HepG2 (cell line): ENCODE measurements around the gene CERS6. TPM values are rescaled to one million over a fixed set of nuclear protein-coding genes. Genes with fewer than 3 reads are reported as not detected.
A peak's percentile ranks its signal among the peaks of the same experiment; 100 is the strongest.

Source experiments
- ATAC-seq: fragments of 200-7000 bp; cut with Tn5 transposase; 3 replicates; pipeline ENCODE4 v1.9.1; 2020; ENCODE audit warnings: mild to moderate bottlenecking, moderate library complexity
- BruUV-seq: library from RNA; stranded (reverse); fragments of 400-500 nt; replicated peaks from 2 replicates; lab custom pipeline; 2021; lab: Mats Ljungman, UMichigan
- CTCF ChIA-PET: fragments of 300-600 bp; formaldehyde crosslinking; extraction: SDS; loops from one replicate; lab custom pipeline; 2021; ENCODE audit warnings: low total read pairs, inconsistent platforms, low intra/inter-chr PET ratio; lab: Yijun Ruan, JAX
- POLR2A ChIA-PET: fragments of 350-600 bp; sonication (Branson Sonifier 250); formaldehyde crosslinking; loops from one replicate; lab custom pipeline; 2020; ENCODE audit warnings: antibody characterized with exemption, inconsistent platforms; lab: Yijun Ruan, JAX
- DNase-seq: peaks from one replicate; pipeline ENCODE4 v3.0.0-alpha.2; 2015; ENCODE audit warnings: low spot score
- FAIRE-seq: peaks from 3 replicates; lab custom pipeline; 2011; peaks lifted over from hg19 to GRCh38; lab: Jason Lieb, UNC
- H2AFZ ChIP-seq: one replicate; pipeline ENCODE4 v1.6.1; 2011; ENCODE audit warnings: low read length, inconsistent platforms
- H3K27ac ChIP-seq: fragments of 300-600 bp; 3 replicates; pipeline ENCODE4 v1.8.0; 2011; ENCODE audit warnings: mixed run types, mild to moderate bottlenecking, mixed read lengths, low read length, inconsistent platforms; ENCODE audit not compliant: insufficient read depth; ENCODE audit errors: extremely low read length
- H3K27me3 ChIP-seq, 2 experiments: fragments of 200-600 bp in 1 of 2; 2 replicates in 1 of 2; 3 replicates in 1 of 2; pipeline versions ENCODE4 v1.6.0 to v1.8.0; 2011; ENCODE audit warnings: low read length in 2 of 2, mild to moderate bottlenecking in 2 of 2, moderate library complexity in 2 of 2, inconsistent platforms in 1 of 2; ENCODE audit not compliant: insufficient read depth in 2 of 2, control insufficient read depth in 1 of 2
- H3K36me3 ChIP-seq, 2 experiments: fragments of 200-600 bp in 1 of 2; replicated peaks in 1 of 2; 2 replicates in 1 of 2; 3 replicates in 1 of 2; pipeline versions ENCODE4 v1.5.1 to v1.8.0; 2011; ENCODE audit warnings: low read length in 2 of 2, inconsistent platforms in 1 of 2; ENCODE audit not compliant: insufficient read depth in 2 of 2, control insufficient read depth in 1 of 2
- H3K4me1 ChIP-seq: 2 replicates; pipeline ENCODE4 v1.5.1; 2012; ENCODE audit warnings: low read length, inconsistent platforms; ENCODE audit not compliant: insufficient read depth
- H3K4me2 ChIP-seq: 2 replicates; pipeline ENCODE4 v1.6.0; 2011; ENCODE audit warnings: low read depth, low read length, inconsistent platforms
- H3K4me3 ChIP-seq, 3 experiments: fragments of 200-600 bp in 1 of 3; sonication (generic), shearing (Covaris generic) in 1 of 3; replicated peaks in 1 of 3; 2 replicates each; pipeline ENCODE4 v1.5.1; 2011 to 2016; ENCODE audit warnings: low read length in 3 of 3, inconsistent platforms in 2 of 3, low read depth in 2 of 3, mild to moderate bottlenecking in 2 of 3, control low read depth in 1 of 3, mixed read lengths in 1 of 3; ENCODE audit not compliant: insufficient read depth in 1 of 3
- H3K79me2 ChIP-seq: one replicate; pipeline ENCODE4 v1.6.1; 2011; ENCODE audit warnings: low read length, inconsistent platforms; ENCODE audit not compliant: insufficient read depth
- H3K9ac ChIP-seq: 2 replicates; pipeline ENCODE4 v1.6.0; 2011; ENCODE audit warnings: mild to moderate bottlenecking, low read depth, low read length, inconsistent platforms; ENCODE audit not compliant: insufficient read depth
- H3K9me3 ChIP-seq: 2 replicates; pipeline ENCODE4 v1.5.1; 2012; ENCODE audit warnings: mild to moderate bottlenecking, low read length
- H4K20me1 ChIP-seq: 2 replicates; pipeline ENCODE4 v1.6.0; 2011; ENCODE audit warnings: inconsistent platforms, mild to moderate bottlenecking, low read length, moderate library complexity; ENCODE audit not compliant: insufficient read depth
- MTF2 ChIP-seq: sonication (generic); formaldehyde crosslinking; IDR thresholded peaks from 2 replicates; pipeline ENCODE4 v1.5.0; 2020; ENCODE audit warnings: missing genetic modification reagents, borderline replicate concordance
- SMC3 ChIP-seq: IDR thresholded peaks from 2 replicates; pipeline ENCODE4 v1.6.1; 2011; ENCODE audit warnings: low read length, improper control_type of control experiment
- STAG1 ChIP-seq: sonication (generic); formaldehyde crosslinking; IDR thresholded peaks from 2 replicates; pipeline ENCODE4 v1.4.0; 2020; ENCODE audit warnings: missing genetic modification reagents
- TCF7 ChIP-seq: sonication (generic); IDR thresholded peaks from 2 replicates; pipeline ENCODE4 v1.6.1; 2016; ENCODE audit warnings: antibody characterized with exemption, low read depth
- WGBS: methylation state at CpG from one replicate; pipeline ENCODE4 v1.1.6; 2017; ENCODE audit warnings: low lambda C conversion rate; 5-methylcytosine and 5-hydroxymethylcytosine counted together
- in situ Hi-C: cut with HindIII; loops from 2 replicates; pipeline ENCODE4 v1.10.0; 2017; ENCODE audit warnings: low pct_unique_long_range_greater_than_20kb; ENCODE audit not compliant: extremely low pct_ligation_motif_present
- intact Hi-C: fragments of 100-400 bp; cut with micrococcal nuclease; formaldehyde crosslinking; loops from one replicate; pipeline ENCODE4 v1.10.0; 2022; ENCODE audit not compliant: unreplicated experiment
- polyA plus RNA-seq, 8 experiments: library from polyadenylated mRNA; depleted of rRNA in 3 of 8; stranded (reverse) in 7 of 8; unstranded in 1 of 8; fragments of >200 nt; fragmentation: Illumina TruSeq in 4 of 8; extraction: Trizol in 4 of 8; gene quantifications; 2 replicates each; pipeline versions ENCODE4 v1.2.1 to v1.2.3, GENCODE V29; 2011 to 2016; ENCODE audit warnings: low read depth in 4 of 8, missing spikeins in 1 of 8, mixed read lengths in 1 of 8; ENCODE audit not compliant: insufficient read depth in 1 of 8
- total RNA-seq, 5 experiments: library from RNA; depleted of rRNA; stranded (reverse); fragments of >200 nt; fragmentation: Illumina TruSeq; extraction: Trizol; gene quantifications; 2 replicates each; pipeline ENCODE4 v1.2.3, GENCODE V29; 2016; ENCODE audit warnings: low read depth in 1 of 5
- TF ChIP-seq, protein P1 (sequence below): sonication (generic); formaldehyde crosslinking; IDR thresholded peaks from 2 replicates; pipeline ENCODE4 v1.5.0; 2020; ENCODE audit warnings: mild to moderate bottlenecking, missing genetic modification reagents, moderate library complexity
- TF ChIP-seq, protein P2 (sequence below): sonication (generic); formaldehyde crosslinking; IDR thresholded peaks from 2 replicates; pipeline ENCODE4 v1.4.0; 2020; ENCODE audit warnings: missing genetic modification reagents
- TF ChIP-seq, protein P3 (sequence below): sonication (generic); formaldehyde crosslinking; IDR thresholded peaks from 2 replicates; pipeline ENCODE4 v1.4.0; 2020; ENCODE audit warnings: low read depth, missing genetic modification reagents

CERS6 gene
- total and polyA plus RNA-seq, 2 of the 13 experiments (the other 11 are each of a cell fraction or from before 2014, with no cell fraction given): 10.1 to 20.3 TPM

- peaks cover 11% of the 10 kb centered on the region for H3K9me3 ChIP-seq
- DNase-seq: no peak
- no peak overlapping the region for H3K4me2 ChIP-seq
- no TSS peak for BruUV-seq
- no peaks in the 10 kb centered on the region for H3K79me2 ChIP-seq
- ATAC-seq: peak; percentile 74
- H3K36me3 ChIP-seq: no peaks in the 10 kb centered on the region
- H4K20me1 ChIP-seq: no peaks in the 10 kb centered on the region
- peak; percentile 44; the same call in 1 of the 2 replicates for TF ChIP-seq SMC3
- TF ChIP-seq, protein P1, sequence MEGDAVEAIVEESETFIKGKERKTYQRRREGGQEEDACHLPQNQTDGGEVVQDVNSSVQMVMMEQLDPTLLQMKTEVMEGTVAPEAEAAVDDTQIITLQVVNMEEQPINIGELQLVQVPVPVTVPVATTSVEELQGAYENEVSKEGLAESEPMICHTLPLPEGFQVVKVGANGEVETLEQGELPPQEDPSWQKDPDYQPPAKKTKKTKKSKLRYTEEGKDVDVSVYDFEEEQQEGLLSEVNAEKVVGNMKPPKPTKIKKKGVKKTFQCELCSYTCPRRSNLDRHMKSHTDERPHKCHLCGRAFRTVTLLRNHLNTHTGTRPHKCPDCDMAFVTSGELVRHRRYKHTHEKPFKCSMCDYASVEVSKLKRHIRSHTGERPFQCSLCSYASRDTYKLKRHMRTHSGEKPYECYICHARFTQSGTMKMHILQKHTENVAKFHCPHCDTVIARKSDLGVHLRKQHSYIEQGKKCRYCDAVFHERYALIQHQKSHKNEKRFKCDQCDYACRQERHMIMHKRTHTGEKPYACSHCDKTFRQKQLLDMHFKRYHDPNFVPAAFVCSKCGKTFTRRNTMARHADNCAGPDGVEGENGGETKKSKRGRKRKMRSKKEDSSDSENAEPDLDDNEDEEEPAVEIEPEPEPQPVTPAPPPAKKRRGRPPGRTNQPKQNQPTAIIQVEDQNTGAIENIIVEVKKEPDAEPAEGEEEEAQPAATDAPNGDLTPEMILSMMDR (CRISPR knock-in tag): peak; percentile 49
- TF ChIP-seq STAG1: peak; percentile 63
- no peak for TF ChIP-seq MTF2
- H3K4me3 ChIP-seq: no peak overlapping the region
- in situ Hi-C loops (no loop called here), intact Hi-C loops (no loop called here)
- ChIA-PET POLR2A (no interaction called here), CTCF (no interaction called here)
- FAIRE-seq: no peak
- H3K9ac ChIP-seq: no peak overlapping the region
- no peak overlapping the region for H2AFZ ChIP-seq
- no peaks in the 10 kb centered on the region for H3K4me1 ChIP-seq
- no peak overlapping the region for H3K27ac ChIP-seq
- peaks cover 0 to 25% of the 10 kb centered on the region in 2 experiments; a peak in 3 of 5 replicates for H3K27me3 ChIP-seq
These were observed 12.3 kb upstream of the CERS6 start for GRCh38 chr2:168443818-168444217.

GRCh38 chr2:168445960-168446359, 10.1 kb upstream of the CERS6 start:
- Histone ChIP-seq H3K4me2 (no peak overlapping the region), H3K4me1 (no peaks in the 10 kb centered on the region), H3K9ac (no peak overlapping the region), H3K4me3 (no peak overlapping the region), H3K36me3 (no peaks in the 10 kb centered on the region), H3K9me3 (peaks cover 11% of the 10 kb centered on the region), H4K20me1 (no peaks in the 10 kb centered on the region), H3K27ac (no peak overlapping the region), H3K27me3 (peaks cover 0 to 9% of the 10 kb centered on the region in 2 experiments; a peak in 2 of 5 replicates), H2AFZ (no peak overlapping the region), H3K79me2 (no peaks in the 10 kb centered on the region)
- ChIA-PET CTCF (no interaction called here), POLR2A (no interaction called here)
- in situ Hi-C loops: no loop called here
- no TSS peak for BruUV-seq
- DNase-seq: no peak
- WGBS: 57% methylated on average over 2 of the region's 2 CpGs
- no peak for ATAC-seq
- intact Hi-C loops: no loop called here
- no peak for FAIRE-seq
- TF ChIP-seq, protein P2, sequence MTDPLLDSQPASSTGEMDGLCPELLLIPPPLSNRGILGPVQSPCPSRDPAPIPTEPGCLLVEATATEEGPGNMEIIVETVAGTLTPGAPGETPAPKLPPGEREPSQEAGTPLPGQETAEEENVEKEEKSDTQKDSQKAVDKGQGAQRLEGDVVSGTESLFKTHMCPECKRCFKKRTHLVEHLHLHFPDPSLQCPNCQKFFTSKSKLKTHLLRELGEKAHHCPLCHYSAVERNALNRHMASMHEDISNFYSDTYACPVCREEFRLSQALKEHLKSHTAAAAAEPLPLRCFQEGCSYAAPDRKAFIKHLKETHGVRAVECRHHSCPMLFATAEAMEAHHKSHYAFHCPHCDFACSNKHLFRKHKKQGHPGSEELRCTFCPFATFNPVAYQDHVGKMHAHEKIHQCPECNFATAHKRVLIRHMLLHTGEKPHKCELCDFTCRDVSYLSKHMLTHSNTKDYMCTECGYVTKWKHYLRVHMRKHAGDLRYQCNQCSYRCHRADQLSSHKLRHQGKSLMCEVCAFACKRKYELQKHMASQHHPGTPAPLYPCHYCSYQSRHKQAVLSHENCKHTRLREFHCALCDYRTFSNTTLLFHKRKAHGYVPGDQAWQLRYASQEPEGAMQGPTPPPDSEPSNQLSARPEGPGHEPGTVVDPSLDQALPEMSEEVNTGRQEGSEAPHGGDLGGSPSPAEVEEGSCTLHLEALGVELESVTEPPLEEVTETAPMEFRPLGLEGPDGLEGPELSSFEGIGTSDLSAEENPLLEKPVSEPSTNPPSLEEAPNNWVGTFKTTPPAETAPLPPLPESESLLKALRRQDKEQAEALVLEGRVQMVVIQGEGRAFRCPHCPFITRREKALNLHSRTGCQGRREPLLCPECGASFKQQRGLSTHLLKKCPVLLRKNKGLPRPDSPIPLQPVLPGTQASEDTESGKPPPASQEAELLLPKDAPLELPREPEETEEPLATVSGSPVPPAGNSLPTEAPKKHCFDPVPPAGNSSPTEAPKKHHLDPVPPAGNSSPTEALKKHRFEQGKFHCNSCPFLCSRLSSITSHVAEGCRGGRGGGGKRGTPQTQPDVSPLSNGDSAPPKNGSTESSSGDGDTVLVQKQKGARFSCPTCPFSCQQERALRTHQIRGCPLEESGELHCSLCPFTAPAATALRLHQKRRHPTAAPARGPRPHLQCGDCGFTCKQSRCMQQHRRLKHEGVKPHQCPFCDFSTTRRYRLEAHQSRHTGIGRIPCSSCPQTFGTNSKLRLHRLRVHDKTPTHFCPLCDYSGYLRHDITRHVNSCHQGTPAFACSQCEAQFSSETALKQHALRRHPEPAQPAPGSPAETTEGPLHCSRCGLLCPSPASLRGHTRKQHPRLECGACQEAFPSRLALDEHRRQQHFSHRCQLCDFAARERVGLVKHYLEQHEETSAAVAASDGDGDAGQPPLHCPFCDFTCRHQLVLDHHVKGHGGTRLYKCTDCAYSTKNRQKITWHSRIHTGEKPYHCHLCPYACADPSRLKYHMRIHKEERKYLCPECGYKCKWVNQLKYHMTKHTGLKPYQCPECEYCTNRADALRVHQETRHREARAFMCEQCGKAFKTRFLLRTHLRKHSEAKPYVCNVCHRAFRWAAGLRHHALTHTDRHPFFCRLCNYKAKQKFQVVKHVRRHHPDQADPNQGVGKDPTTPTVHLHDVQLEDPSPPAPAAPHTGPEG (CRISPR knock-in tag): no peak
- TF ChIP-seq TCF7: no peak
- TF ChIP-seq, protein P3, sequence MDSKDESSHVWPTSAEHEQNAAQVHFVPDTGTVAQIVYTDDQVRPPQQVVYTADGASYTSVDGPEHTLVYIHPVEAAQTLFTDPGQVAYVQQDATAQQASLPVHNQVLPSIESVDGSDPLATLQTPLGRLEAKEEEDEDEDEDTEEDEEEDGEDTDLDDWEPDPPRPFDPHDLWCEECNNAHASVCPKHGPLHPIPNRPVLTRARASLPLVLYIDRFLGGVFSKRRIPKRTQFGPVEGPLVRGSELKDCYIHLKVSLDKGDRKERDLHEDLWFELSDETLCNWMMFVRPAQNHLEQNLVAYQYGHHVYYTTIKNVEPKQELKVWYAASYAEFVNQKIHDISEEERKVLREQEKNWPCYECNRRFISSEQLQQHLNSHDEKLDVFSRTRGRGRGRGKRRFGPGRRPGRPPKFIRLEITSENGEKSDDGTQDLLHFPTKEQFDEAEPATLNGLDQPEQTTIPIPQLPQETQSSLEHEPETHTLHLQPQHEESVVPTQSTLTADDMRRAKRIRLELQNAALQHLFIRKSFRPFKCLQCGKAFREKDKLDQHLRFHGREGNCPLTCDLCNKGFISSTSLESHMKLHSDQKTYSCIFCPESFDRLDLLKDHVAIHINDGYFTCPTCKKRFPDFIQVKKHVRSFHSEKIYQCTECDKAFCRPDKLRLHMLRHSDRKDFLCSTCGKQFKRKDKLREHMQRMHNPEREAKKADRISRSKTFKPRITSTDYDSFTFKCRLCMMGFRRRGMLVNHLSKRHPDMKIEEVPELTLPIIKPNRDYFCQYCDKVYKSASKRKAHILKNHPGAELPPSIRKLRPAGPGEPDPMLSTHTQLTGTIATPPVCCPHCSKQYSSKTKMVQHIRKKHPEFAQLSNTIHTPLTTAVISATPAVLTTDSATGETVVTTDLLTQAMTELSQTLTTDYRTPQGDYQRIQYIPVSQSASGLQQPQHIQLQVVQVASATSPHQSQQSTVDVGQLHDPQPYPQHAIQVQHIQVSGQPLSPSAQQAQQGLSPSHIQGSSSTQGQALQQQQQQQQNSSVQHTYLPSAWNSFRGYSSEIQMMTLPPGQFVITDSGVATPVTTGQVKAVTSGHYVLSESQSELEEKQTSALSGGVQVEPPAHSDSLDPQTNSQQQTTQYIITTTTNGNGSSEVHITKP (CRISPR knock-in tag): no peak
- no peak for TF ChIP-seq SMC3
